ENCODE measurements around the gene IPMK. TPM values are rescaled to one million over a fixed set of nuclear protein-coding genes. Genes with fewer than 3 reads are reported as not detected.

IPMK gene
- total and polyA plus RNA-seq, 2 experiments from 2014 or later, result 3.6 to 6.6 TPM

GRCh38 chr10:58175990-58176900, 91.4 kb downstream of the IPMK start:
- no peaks in the 10 kb centered on the region for H3K9me3 ChIP-seq (ENCODE audit: low read depth)
- no peaks in the 10 kb centered on the region for H3K9me2 ChIP-seq (ENCODE audit: insufficient read depth)
- peak; percentile 56 for DNase-seq
- H3K27me3 ChIP-seq (replicated peaks; ENCODE audit: insufficient read depth), result peaks cover 14% of the 10 kb centered on the region
- WGBS, 2 experiments (ENCODE audit: low coverage in 1 of 2, low lambda C conversion rate in 2 of 2, missing lambda C conversion rate in 2 of 2), result 2 to 14% methylated on average over 2 of the region's 2 CpGs
- H3K79me2 ChIP-seq (ENCODE audit: insufficient read depth), result no peaks in the 10 kb centered on the region
- H3K27ac ChIP-seq, result no peak overlapping the region
- no peak overlapping the region for H2AFZ ChIP-seq
- no peak overlapping the region for H3K4me3 ChIP-seq
- no peaks in the 10 kb centered on the region for H3K4me1 ChIP-seq (ENCODE audit: insufficient read depth)
- H3F3A ChIP-seq (ENCODE audit: insufficient read depth), result no peaks in the 10 kb centered on the region
- no peak overlapping the region for H3K9ac ChIP-seq
- in situ Hi-C loops (cut with MboI), result loop anchor here (25.0 kb wide), 1 partner anchor 761 kb away; no protein-coding TSS in a partner anchor
- no peak overlapping the region for H3K4me2 ChIP-seq (ENCODE audit: unreplicated experiment)
- H3K36me3 ChIP-seq (ENCODE audit: low read depth), result no peaks in the 10 kb centered on the region
- H4K20me1 ChIP-seq (ENCODE audit: insufficient read depth), result no peaks in the 10 kb centered on the region
- TF ChIP-seq EZH2 (IDR thresholded peaks at IDR 0.05; ENCODE audit: insufficient read depth, poor library complexity, severe bottlenecking) (no peak), EZH2phosphoT487 (IDR thresholded peaks at IDR 0.05; ENCODE audit: insufficient read depth, low read depth) (no peak)

- TF ChIP-seq EZH2phosphoT487 (IDR thresholded peaks at IDR 0.05; ENCODE audit: insufficient read depth, low read depth), result no peak
- TF ChIP-seq EZH2 (IDR thresholded peaks at IDR 0.05; ENCODE audit: insufficient read depth, poor library complexity, severe bottlenecking), result no peak
- Histone ChIP-seq H3K9ac (no peak overlapping the region), H2AFZ (no peak overlapping the region), H3K9me3 (ENCODE audit: low read depth) (no peaks in the 10 kb centered on the region), H3K36me3 (ENCODE audit: low read depth) (no peaks in the 10 kb centered on the region), H3K79me2 (ENCODE audit: insufficient read depth) (no peaks in the 10 kb centered on the region), H3K4me1 (ENCODE audit: insufficient read depth) (no peaks in the 10 kb centered on the region), H3K4me3 (no peak overlapping the region), H3K27me3 (replicated peaks; ENCODE audit: insufficient read depth) (peaks cover 17% of the 10 kb centered on the region), H3K9me2 (ENCODE audit: insufficient read depth) (no peaks in the 10 kb centered on the region), H3F3A (ENCODE audit: insufficient read depth) (no peaks in the 10 kb centered on the region), H3K27ac (no peak overlapping the region), H3K4me2 (ENCODE audit: unreplicated experiment) (no peak overlapping the region), H4K20me1 (ENCODE audit: insufficient read depth) (no peaks in the 10 kb centered on the region)
- no peak for DNase-seq
- WGBS, 2 experiments (ENCODE audit: low coverage in 1 of 2, low lambda C conversion rate in 2 of 2, missing lambda C conversion rate in 2 of 2), result 51 to 56% methylated on average over 5 of the region's 5 CpGs
- in situ Hi-C loops (cut with MboI), result loop anchor here (25.0 kb wide), 1 partner anchor 762 kb away; no protein-coding TSS in a partner anchor
Measured at GRCh38 chr10:58174831-58175230, 92.9 kb downstream of the IPMK start.

- H3K4me3 ChIP-seq, result no peak overlapping the region
- no peaks in the 10 kb centered on the region for H3F3A ChIP-seq (ENCODE audit: insufficient read depth)
- H3K36me3 ChIP-seq (ENCODE audit: low read depth), result no peaks in the 10 kb centered on the region
- no peaks in the 10 kb centered on the region for H3K79me2 ChIP-seq (ENCODE audit: insufficient read depth)
- no peak overlapping the region for H3K4me2 ChIP-seq (ENCODE audit: unreplicated experiment)
- TF ChIP-seq EZH2phosphoT487 (IDR thresholded peaks at IDR 0.05; ENCODE audit: insufficient read depth, low read depth), result no peak
- no peak for TF ChIP-seq EZH2 (IDR thresholded peaks at IDR 0.05; ENCODE audit: insufficient read depth, poor library complexity, severe bottlenecking)
- H3K9me3 ChIP-seq (ENCODE audit: low read depth), result no peaks in the 10 kb centered on the region
- no peak overlapping the region for H3K27ac ChIP-seq
- H2AFZ ChIP-seq, result no peak overlapping the region
- 55 to 71% methylated on average over 2 of the region's 2 CpGs for WGBS, 2 experiments (ENCODE audit: low coverage in 1 of 2, low lambda C conversion rate in 2 of 2, missing lambda C conversion rate in 2 of 2)
- no peak overlapping the region for H3K9ac ChIP-seq
- peaks cover 31% of the 10 kb centered on the region for H3K27me3 ChIP-seq (replicated peaks; ENCODE audit: insufficient read depth)
- no peaks in the 10 kb centered on the region for H3K9me2 ChIP-seq (ENCODE audit: insufficient read depth)
- in situ Hi-C loops (cut with MboI), result no loop called here
- H3K4me1 ChIP-seq (ENCODE audit: insufficient read depth), result no peaks in the 10 kb centered on the region
- H4K20me1 ChIP-seq (ENCODE audit: insufficient read depth), result no peaks in the 10 kb centered on the region
- no peak for DNase-seq
Measured at GRCh38 chr10:58173391-58173790, 94.3 kb downstream of the IPMK start.

- Histone ChIP-seq H3K4me1 (ENCODE audit: insufficient read depth) (no peaks in the 10 kb centered on the region), H3K4me2 (ENCODE audit: unreplicated experiment) (no peak overlapping the region), H2AFZ (no peak overlapping the region), H3K79me2 (ENCODE audit: insufficient read depth) (no peaks in the 10 kb centered on the region), H4K20me1 (ENCODE audit: insufficient read depth) (no peaks in the 10 kb centered on the region), H3K9me3 (ENCODE audit: low read depth) (no peaks in the 10 kb centered on the region), H3K36me3 (ENCODE audit: low read depth) (no peaks in the 10 kb centered on the region), H3F3A (ENCODE audit: insufficient read depth) (no peaks in the 10 kb centered on the region), H3K27me3 (replicated peaks; ENCODE audit: insufficient read depth) (peaks cover 35% of the 10 kb centered on the region), H3K9ac (no peak overlapping the region), H3K27ac (no peak overlapping the region), H3K4me3 (no peak overlapping the region), H3K9me2 (ENCODE audit: insufficient read depth) (no peaks in the 10 kb centered on the region)
- in situ Hi-C loops (cut with MboI), result no loop called here
- no peak for DNase-seq
- 65% methylated on average over 1 of the region's 1 CpG for WGBS, 2 experiments (ENCODE audit: low coverage in 1 of 2, low lambda C conversion rate in 2 of 2, missing lambda C conversion rate in 2 of 2)
- TF ChIP-seq EZH2 (IDR thresholded peaks at IDR 0.05; ENCODE audit: insufficient read depth, poor library complexity, severe bottlenecking), result no peak
- TF ChIP-seq EZH2phosphoT487 (IDR thresholded peaks at IDR 0.05; ENCODE audit: insufficient read depth, low read depth), result no peak
Measured at GRCh38 chr10:58171146-58171545, 96.5 kb downstream of the IPMK start.
